Measurements from ENCODE around the gene OLIG3.

GRCh38 chr6:137530404-137530803, 36.2 kb upstream of the OLIG3 start:
- TF ChIP-seq EZH2 (IDR thresholded peaks at IDR 0.05) (no peak), CTCF (IDR thresholded peaks at IDR 0.05) (no peak)

Measured in neural progenitor cell (in vitro differentiated cells).